GM13977 (cell line): ENCODE data around the gene NSUN7.
A peak's percentile ranks its signal among the peaks of the same experiment; 100 is the strongest.

Experiments used
- DNase-seq: peaks from one replicate; pipeline ENCODE4 v3.0.0; 2012; ENCODE audit warnings: low spot score
- in situ Hi-C: fragments of 300-500 bp; cut with MboI; formaldehyde crosslinking; loops from one replicate; pipeline ENCODE4 v1.12.0; 2022; ENCODE audit warnings: low sequenced_read_pairs, low pct_unique_long_range_greater_than_20kb, mixed read lengths, inconsistent platforms; ENCODE audit not compliant: unreplicated experiment
- TF ChIP-seq, protein P1 (sequence below): IDR thresholded peaks from 2 replicates; pipeline ENCODE4 v1.5.1; 2012; ENCODE audit warnings: mild to moderate bottlenecking, control low read depth; ENCODE audit not compliant: insufficient read depth; ENCODE audit errors: extremely low read depth, missing control alignments

Gene NSUN7

GRCh38 chr4:40713798-40714197, 36.0 kb upstream of the NSUN7 start:
- in situ Hi-C loops: loop anchor here (25.0 kb wide), 2 partner anchors 151 to 376 kb away; partner anchors contain the start of gene CHRNA9
- no peak for DNase-seq
- TF ChIP-seq, protein P1, sequence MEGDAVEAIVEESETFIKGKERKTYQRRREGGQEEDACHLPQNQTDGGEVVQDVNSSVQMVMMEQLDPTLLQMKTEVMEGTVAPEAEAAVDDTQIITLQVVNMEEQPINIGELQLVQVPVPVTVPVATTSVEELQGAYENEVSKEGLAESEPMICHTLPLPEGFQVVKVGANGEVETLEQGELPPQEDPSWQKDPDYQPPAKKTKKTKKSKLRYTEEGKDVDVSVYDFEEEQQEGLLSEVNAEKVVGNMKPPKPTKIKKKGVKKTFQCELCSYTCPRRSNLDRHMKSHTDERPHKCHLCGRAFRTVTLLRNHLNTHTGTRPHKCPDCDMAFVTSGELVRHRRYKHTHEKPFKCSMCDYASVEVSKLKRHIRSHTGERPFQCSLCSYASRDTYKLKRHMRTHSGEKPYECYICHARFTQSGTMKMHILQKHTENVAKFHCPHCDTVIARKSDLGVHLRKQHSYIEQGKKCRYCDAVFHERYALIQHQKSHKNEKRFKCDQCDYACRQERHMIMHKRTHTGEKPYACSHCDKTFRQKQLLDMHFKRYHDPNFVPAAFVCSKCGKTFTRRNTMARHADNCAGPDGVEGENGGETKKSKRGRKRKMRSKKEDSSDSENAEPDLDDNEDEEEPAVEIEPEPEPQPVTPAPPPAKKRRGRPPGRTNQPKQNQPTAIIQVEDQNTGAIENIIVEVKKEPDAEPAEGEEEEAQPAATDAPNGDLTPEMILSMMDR: no peak

GRCh38 chr4:40718586-40718985, 31.2 kb upstream of the NSUN7 start:
- TF ChIP-seq, protein P1: no peak
- in situ Hi-C loops: loop anchor here (25.0 kb wide), 2 partner anchors 156 to 381 kb away; partner anchors contain the start of gene CHRNA9
- DNase-seq: no peak

GRCh38 chr4:40719008-40719623, 30.6 kb upstream of the NSUN7 start:
- TF ChIP-seq, protein P1: peak; percentile 86
- DNase-seq: peak; percentile 66
- in situ Hi-C loops: loop anchor here (25.0 kb wide), 2 partner anchors 157 to 382 kb away; partner anchors contain the start of gene CHRNA9

DNA sequence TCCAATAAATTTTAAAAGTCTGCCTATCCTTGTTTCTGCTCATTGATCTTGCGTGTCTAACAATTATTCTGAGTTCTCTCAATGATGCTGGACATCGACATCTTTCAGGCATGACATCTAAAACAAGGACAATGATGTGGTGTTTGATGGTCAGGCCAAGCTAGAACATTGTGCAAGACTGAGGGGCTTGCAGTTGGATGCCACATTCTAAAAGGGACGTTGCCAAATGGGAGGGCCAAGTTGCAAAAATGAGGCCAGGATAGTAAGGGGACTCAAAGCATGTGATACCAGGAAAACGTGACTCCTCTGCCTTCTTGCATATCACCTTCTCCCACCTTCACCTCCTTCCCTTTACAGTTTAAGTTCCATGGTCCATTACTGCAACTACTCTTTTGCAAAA, 29.4 kb upstream of the NSUN7 start:
- no peak for DNase-seq
- TF ChIP-seq, protein P1: no peak
- in situ Hi-C loops: loop anchor here (25.0 kb wide), 2 partner anchors 158 to 383 kb away; partner anchors contain the start of gene CHRNA9

GRCh38 chr4:40720916-40721315, 28.8 kb upstream of the NSUN7 start:
- in situ Hi-C loops: loop anchor here (25.0 kb wide), 2 partner anchors 159 to 384 kb away; partner anchors contain the start of gene CHRNA9
- no peak for DNase-seq
- TF ChIP-seq, protein P1: no peak

GRCh38 chr4:40721730-40722171, 28.0 kb upstream of the NSUN7 start:
- TF ChIP-seq, protein P1: no peak
- in situ Hi-C loops: loop anchor here (25.0 kb wide), 2 partner anchors 159 to 384 kb away; partner anchors contain the start of gene CHRNA9

More at GRCh38 chr4:40721730-40722171, 28.0 kb upstream of the NSUN7 start:
- DNase-seq: no peak
